ENCODE measurements around the gene SLC24A3.

The SLC24A3 gene

GRCh38 chr20:19748681-19749080, 536.2 kb downstream of the SLC24A3 start:
- H3K27me3 ChIP-seq (ENCODE audit: insufficient read depth, low read length, poor library complexity, severe bottlenecking), result no peaks in the 10 kb centered on the region
- no peaks in the 10 kb centered on the region for H3K36me3 ChIP-seq (ENCODE audit: insufficient read depth, low read length)
- no peak overlapping the region for H3K9ac ChIP-seq (ENCODE audit: low read depth, low read length, poor library complexity, severe bottlenecking)
- H3K9me2 ChIP-seq (replicated peaks; ENCODE audit: low read depth, low read length), result no peaks in the 10 kb centered on the region
- H2AFZ ChIP-seq (ENCODE audit: low read length), result no peak overlapping the region
- H4K20me1 ChIP-seq (ENCODE audit: insufficient read depth, low read length, poor library complexity, severe bottlenecking), result no peaks in the 10 kb centered on the region
- no peak overlapping the region for H3K4me3 ChIP-seq (ENCODE audit: low read length, poor library complexity, severe bottlenecking)
- H3K4me2 ChIP-seq (ENCODE audit: low read depth, low read length, poor library complexity, severe bottlenecking), result no peak overlapping the region
- H3F3A ChIP-seq (ENCODE audit: low read depth), result no peaks in the 10 kb centered on the region
- H3K79me2 ChIP-seq (ENCODE audit: insufficient read depth, low read length), result no peaks in the 10 kb centered on the region
- TF ChIP-seq EZH2phosphoT487 (IDR thresholded peaks at IDR 0.05; ENCODE audit: borderline replicate concordance) (no peak), CTCF (conservative IDR thresholded peaks at IDR 0.05; ENCODE audit: low read length) (no peak)
- H3K4me1 ChIP-seq (ENCODE audit: insufficient read depth, low read length, poor library complexity, severe bottlenecking), result peaks cover 25% of the 10 kb centered on the region
- H3K9me3 ChIP-seq (ENCODE audit: insufficient read depth, low read depth, low read length), result 0 out of 2 replicates have a peak, but pooled peaks cover 8% of the 10 kb centered on the region

- Histone ChIP-seq H3K9me2 (replicated peaks; ENCODE audit: low read depth, low read length) (no peaks in the 10 kb centered on the region), H3F3A (ENCODE audit: low read depth) (no peaks in the 10 kb centered on the region), H3K9ac (ENCODE audit: low read depth, low read length, poor library complexity, severe bottlenecking) (no peak overlapping the region), H2AFZ (ENCODE audit: low read length) (no peak overlapping the region), H3K27me3 (ENCODE audit: insufficient read depth, low read length, poor library complexity, severe bottlenecking) (no peaks in the 10 kb centered on the region), H3K36me3 (ENCODE audit: insufficient read depth, low read length) (no peaks in the 10 kb centered on the region), H3K4me3 (ENCODE audit: low read length, poor library complexity, severe bottlenecking) (no peak overlapping the region), H3K4me2 (ENCODE audit: low read depth, low read length, poor library complexity, severe bottlenecking) (no peak overlapping the region), H3K4me1 (ENCODE audit: insufficient read depth, low read length, poor library complexity, severe bottlenecking) (peaks cover 16% of the 10 kb centered on the region), H3K9me3 (ENCODE audit: insufficient read depth, low read depth, low read length) (0 out of 2 replicates have a peak, but pooled peaks cover 8% of the 10 kb centered on the region), H4K20me1 (ENCODE audit: insufficient read depth, low read length, poor library complexity, severe bottlenecking) (no peaks in the 10 kb centered on the region), H3K79me2 (ENCODE audit: insufficient read depth, low read length) (no peaks in the 10 kb centered on the region)
- TF ChIP-seq CTCF (conservative IDR thresholded peaks at IDR 0.05; ENCODE audit: low read length) (no peak), EZH2phosphoT487 (IDR thresholded peaks at IDR 0.05; ENCODE audit: borderline replicate concordance) (no peak)
Observed at GRCh38 chr20:19749618-19750071, 537.2 kb downstream of the SLC24A3 start.

- H3K4me1 ChIP-seq (ENCODE audit: insufficient read depth, low read length, poor library complexity, severe bottlenecking), result peaks cover 14% of the 10 kb centered on the region
- H3K36me3 ChIP-seq (ENCODE audit: insufficient read depth, low read length), result no peaks in the 10 kb centered on the region
- H3K4me2 ChIP-seq (ENCODE audit: low read depth, low read length, poor library complexity, severe bottlenecking), result peak overlapping the region; percentile 48
- TF ChIP-seq CTCF (conservative IDR thresholded peaks at IDR 0.05; ENCODE audit: low read length), result no peak
- no peak for TF ChIP-seq EZH2phosphoT487 (IDR thresholded peaks at IDR 0.05; ENCODE audit: borderline replicate concordance)
- peak overlapping the region; percentile 27 for H3K9ac ChIP-seq (ENCODE audit: low read depth, low read length, poor library complexity, severe bottlenecking)
- H3F3A ChIP-seq (ENCODE audit: low read depth), result no peaks in the 10 kb centered on the region
- H3K79me2 ChIP-seq (ENCODE audit: insufficient read depth, low read length), result no peaks in the 10 kb centered on the region
- H3K27me3 ChIP-seq (ENCODE audit: insufficient read depth, low read length, poor library complexity, severe bottlenecking), result no peaks in the 10 kb centered on the region
- peak overlapping the region; percentile 77; the same call in 1 of the 2 replicates for H2AFZ ChIP-seq (ENCODE audit: low read length)
- no peaks in the 10 kb centered on the region for H4K20me1 ChIP-seq (ENCODE audit: insufficient read depth, low read length, poor library complexity, severe bottlenecking)
- no peaks in the 10 kb centered on the region for H3K9me2 ChIP-seq (replicated peaks; ENCODE audit: low read depth, low read length)
- H3K9me3 ChIP-seq (ENCODE audit: insufficient read depth, low read depth, low read length), result 0 out of 2 replicates have a peak, but pooled peaks cover 8% of the 10 kb centered on the region
- H3K4me3 ChIP-seq (ENCODE audit: low read length, poor library complexity, severe bottlenecking), result no peak overlapping the region
Observed at GRCh38 chr20:19750101-19750606, 537.7 kb downstream of the SLC24A3 start.
